GM12878 (cell line): ENCODE measurements around the gene C9orf57. TPM values are rescaled to one million over a fixed set of nuclear protein-coding genes. Genes with fewer than 3 reads are reported as not detected.

ENCODE experiments used
- ATAC-seq: fragments of 200-7000 bp; cut with Tn5 transposase; 3 replicates; pipeline ENCODE4 v1.9.1; 2020; ENCODE audit warnings: mild to moderate bottlenecking, moderate library complexity
- BruUV-seq: library from RNA; stranded (reverse); fragments of 400-500 nt; replicated peaks from 2 replicates; lab custom pipeline; 2021; lab: Mats Ljungman, UMichigan
- CTCF ChIA-PET: fragments of 300-600 bp; sonication (Branson Sonifier 250); formaldehyde crosslinking; extraction: SDS; loops from one replicate; lab custom pipeline; 2021; ENCODE audit warnings: inconsistent platforms; lab: Yijun Ruan, JAX
- POLR2A ChIA-PET: fragments of 350-600 bp; formaldehyde crosslinking; extraction: SDS; loops from one replicate; lab custom pipeline; 2021; ENCODE audit warnings: inconsistent platforms; lab: Charles Lee
- RAD21 ChIA-PET: fragments of 300-600 bp; sonication (Branson Sonifier 250); formaldehyde crosslinking; loops from one replicate; lab custom pipeline; 2023; ENCODE audit warnings: antibody characterized with exemption; ENCODE audit not compliant: unreplicated experiment; lab: Charles Lee
- SMC1A ChIA-PET: fragments of 300-600 bp; sonication (Branson Sonifier 250); formaldehyde crosslinking; loops from one replicate; lab custom pipeline; 2023; ENCODE audit not compliant: unreplicated experiment, uncharacterized antibody; lab: Charles Lee
- DNase-seq: peaks from one replicate; pipeline ENCODE4 v3.0.0-alpha.2; 2011; ENCODE audit warnings: low read depth, low spot score
- FAIRE-seq: peaks from 3 replicates; lab custom pipeline; 2011; peaks lifted over from hg19 to GRCh38; lab: Jason Lieb, UNC
- H2AFZ ChIP-seq: 2 replicates; pipeline ENCODE4 v1.6.0; 2011; ENCODE audit warnings: low read depth, low read length, control low read depth; ENCODE audit not compliant: control insufficient read depth
- H3K27ac ChIP-seq: 2 replicates; pipeline ENCODE4 v1.5.1; 2011; ENCODE audit warnings: control low read depth; ENCODE audit not compliant: control insufficient read depth, insufficient read depth
- H3K27me3 ChIP-seq, 2 experiments: replicated peaks in 1 of 2; 2 replicates each; pipeline versions ENCODE4 v1.6.0 to v1.6.1; 2011; ENCODE audit warnings: low read length in 1 of 2; ENCODE audit not compliant: control insufficient read depth in 2 of 2, insufficient read depth in 2 of 2
- H3K36me3 ChIP-seq, 2 experiments: 2 replicates each; pipeline ENCODE4 v1.5.1; 2011; ENCODE audit warnings: low read length in 1 of 2; ENCODE audit not compliant: control insufficient read depth in 2 of 2, insufficient read depth in 2 of 2
- H3K4me1 ChIP-seq: 2 replicates; pipeline ENCODE4 v1.6.1; 2011; ENCODE audit warnings: mild to moderate bottlenecking, low read length, moderate library complexity, mixed read lengths; ENCODE audit not compliant: control insufficient read depth, insufficient read depth
- H3K4me2 ChIP-seq: 2 replicates; pipeline ENCODE4 v1.6.0; 2011; ENCODE audit warnings: control low read depth; ENCODE audit not compliant: control insufficient read depth, insufficient read depth
- H3K4me3 ChIP-seq: fragments of 200-600 bp; sonication (generic); 2 replicates; pipeline ENCODE4 v1.5.1; 2016
- H3K79me2 ChIP-seq: 2 replicates; pipeline ENCODE4 v1.6.0; 2011; ENCODE audit warnings: low read length; ENCODE audit not compliant: control insufficient read depth, insufficient read depth
- H3K9ac ChIP-seq: 2 replicates; pipeline ENCODE4 v1.8.0; 2011; ENCODE audit warnings: low read length, control low read depth, mixed read lengths; ENCODE audit not compliant: control insufficient read depth, insufficient read depth
- H3K9me3 ChIP-seq: replicated peaks from 3 replicates; pipeline ENCODE4 v1.5.1; 2011; ENCODE audit warnings: mild to moderate bottlenecking, low read length; ENCODE audit not compliant: control insufficient read depth, insufficient read depth
- H4K20me1 ChIP-seq: 2 replicates; pipeline ENCODE4 v1.6.0; 2011; ENCODE audit not compliant: control insufficient read depth, insufficient read depth
- CREM ChIP-seq: IDR thresholded peaks from 2 replicates; pipeline ENCODE4 v1.6.1; 2014; ENCODE audit warnings: antibody characterized with exemption, low read depth
- HDGF ChIP-seq: fragments of 450-650 bp; IDR thresholded peaks from 2 replicates; pipeline ENCODE4 v1.6.1; 2016; ENCODE audit warnings: antibody characterized with exemption
- IKZF1 ChIP-seq: fragments of 450-650 bp; conservative IDR thresholded peaks from 2 replicates; pipeline ENCODE4 v1.6.1; 2017; ENCODE audit warnings: antibody characterized with exemption, mild to moderate bottlenecking
- IRF4 ChIP-seq: IDR thresholded peaks from 2 replicates; pipeline ENCODE4 v1.6.1; 2011; ENCODE audit warnings: low read depth, low read length
- JUND ChIP-seq: IDR thresholded peaks from 2 replicates; pipeline ENCODE4 v1.6.1; 2012; ENCODE audit warnings: low read depth, mild to moderate bottlenecking, low read length, improper control_type of control experiment, moderate library complexity
- MYC ChIP-seq: IDR thresholded peaks from 2 replicates; pipeline ENCODE4 v1.6.1; 2011; ENCODE audit warnings: mild to moderate bottlenecking, low read length, moderate library complexity, inconsistent platforms; ENCODE audit not compliant: insufficient read depth, insufficient replicate concordance, insufficient read length, severe bottlenecking
- SIX5 ChIP-seq: IDR thresholded peaks from 2 replicates; pipeline ENCODE4 v1.6.1; 2011; ENCODE audit warnings: mild to moderate bottlenecking, low read depth, low read length, moderate library complexity; ENCODE audit not compliant: severe bottlenecking
- SRF ChIP-seq, 2 experiments: IDR thresholded peaks; 2 replicates each; pipeline ENCODE4 v1.6.1; 2011; ENCODE audit warnings: low read depth in 2 of 2, low read length in 2 of 2, mild to moderate bottlenecking in 1 of 2, moderate library complexity in 1 of 2
- USF2 ChIP-seq: IDR thresholded peaks from 2 replicates; pipeline ENCODE4 v1.6.1; 2011; ENCODE audit warnings: low read depth, low read length, improper control_type of control experiment, borderline replicate concordance
- YBX1 ChIP-seq: fragments of 450-650 bp; IDR thresholded peaks from 2 replicates; pipeline ENCODE4 v1.6.1; 2016; ENCODE audit warnings: antibody characterized with exemption
- WGBS: methylation state at CpG from one replicate; pipeline ENCODE4 v1.1.6; 2016; ENCODE audit warnings: low lambda C conversion rate; ENCODE audit not compliant: insufficient replicate concordance, insufficient coverage; ENCODE audit errors: missing lambda C conversion rate; 5-methylcytosine and 5-hydroxymethylcytosine counted together
- in situ Hi-C: fragments of 300-500 bp; cut with MboI; formaldehyde crosslinking; loops from 9 replicates; pipeline ENCODE4 v1.14.3; 2018; ENCODE audit warnings: mixed read lengths
- intact Hi-C: fragments of 100-400 bp; cut with micrococcal nuclease; formaldehyde crosslinking; loops from one replicate; pipeline ENCODE4 v1.14.2; 2022; ENCODE audit not compliant: unreplicated experiment
- polyA plus RNA-seq, 11 experiments: library from polyadenylated mRNA; depleted of rRNA in 4 of 11; unstranded in 6 of 11; stranded (reverse) in 5 of 11; fragments of >200 nt; fragmentation: Nextera tagmentation in 4 of 11; fragmentation: Illumina TruSeq in 1 of 11; extraction: Ambion mirVana in 4 of 11; extraction: Trizol in 1 of 11; gene quantifications; 1 replicate in 1 of 11; 2 replicates in 10 of 11; pipeline versions ENCODE4 v1.2.1 to v1.2.3, GENCODE V29; 2011 to 2016; ENCODE audit warnings: inconsistent platforms in 2 of 11, missing spikeins in 2 of 11, low read depth in 1 of 11
- total RNA-seq, 4 experiments: library from RNA; depleted of rRNA in 3 of 4; stranded (reverse); fragments of >200 nt in 3 of 4; fragmentation: Illumina TruSeq in 1 of 4; extraction: Trizol in 1 of 4; gene quantifications; 2 replicates each; pipeline versions ENCODE4 v1.2.1 to v1.2.3, GENCODE V29; 2013 to 2021

The C9orf57 gene
- total and polyA plus RNA-seq, 10 of the 15 experiments (the other 5 are each of a cell fraction or from before 2014, with no cell fraction given) = 0.06 to 0.27 TPM; not detected in 8

- WGBS = 29% methylated on average over 2 of the region's 2 CpGs
- H3K79me2 ChIP-seq = no peaks in the 10 kb centered on the region
- H3K4me3 ChIP-seq = no peak overlapping the region
- FAIRE-seq = no peak
- no peak overlapping the region for H3K9ac ChIP-seq
- SMC1A ChIA-PET = no interaction called here
- TF ChIP-seq JUND = no peak
- TF ChIP-seq HDGF = no peak
- no peak for TF ChIP-seq SIX5
- no peak for TF ChIP-seq IKZF1
- TF ChIP-seq USF2 = no peak
- no peak for TF ChIP-seq SRF (IDR thresholded peaks at IDR 0.05; ENCODE audit: low read depth in 2 of 2, low read length in 2 of 2)
- TF ChIP-seq IRF4 = no peak
- TF ChIP-seq YBX1 = no peak
- no peak for TF ChIP-seq MYC
- TF ChIP-seq CREM = no peak
- H3K9me3 ChIP-seq = no peaks in the 10 kb centered on the region
- RAD21 ChIA-PET = no interaction called here
- H3K36me3 ChIP-seq = no peaks in the 10 kb centered on the region
- H3K27me3 ChIP-seq = no peaks in the 10 kb centered on the region
- no peaks in the 10 kb centered on the region for H4K20me1 ChIP-seq
- no peak overlapping the region for H3K4me2 ChIP-seq
- intact Hi-C loops (no loop called here), in situ Hi-C loops (no loop called here)
- ATAC-seq = no peak
- no TSS peak for BruUV-seq
- POLR2A ChIA-PET = no interaction called here
- CTCF ChIA-PET = no interaction called here
- no peak for DNase-seq
- H3K27ac ChIP-seq = no peak overlapping the region
- no peak overlapping the region for H2AFZ ChIP-seq
- H3K4me1 ChIP-seq = no peaks in the 10 kb centered on the region
These were observed 29.2 kb upstream of the C9orf57 start for GRCh38 chr9:72089451-72090130.
